Lower leg skin (tissue), 3 donors: ENCODE data around the gene CAP1.

Experiments
- CTCF ChIP-seq, 3 donors: fragments of 450-650 bp; IDR thresholded peaks; one replicate each; pipeline ENCODE4 v1.5.1; 2016; ENCODE audit warnings: antibody characterized with exemption in 3 of 3, mild to moderate bottlenecking in 3 of 3, moderate library complexity in 2 of 3
- POLR2A ChIP-seq, 2 donors: fragments of 450-650 bp; IDR thresholded peaks; one replicate each; pipeline ENCODE4 v1.6.1; 2016 to 2017; ENCODE audit warnings: antibody characterized with exemption in 2 of 2, mild to moderate bottlenecking in 1 of 2, moderate library complexity in 1 of 2

- no peak for TF ChIP-seq POLR2A (IDR thresholded peaks at IDR 0.05)
- TF ChIP-seq CTCF (IDR thresholded peaks at IDR 0.05), result no peak
Measured at GRCh38 chr1:40110389-40110788, 69.9 kb downstream of the CAP1 start.
